ENCODE data around the gene RAP1GAP2.

The RAP1GAP2 gene

GRCh38 chr17:2796164-2797125 is at the start of gene RAP1GAP2:
Gene RAP1GAP2, plus strand, starts transcription at chr17:2796438. Its CDS starts 90 bp downstream, at chr17:2796528.
- no peak for TF ChIP-seq CTCF (IDR thresholded peaks at IDR 0.05)

DNA sequence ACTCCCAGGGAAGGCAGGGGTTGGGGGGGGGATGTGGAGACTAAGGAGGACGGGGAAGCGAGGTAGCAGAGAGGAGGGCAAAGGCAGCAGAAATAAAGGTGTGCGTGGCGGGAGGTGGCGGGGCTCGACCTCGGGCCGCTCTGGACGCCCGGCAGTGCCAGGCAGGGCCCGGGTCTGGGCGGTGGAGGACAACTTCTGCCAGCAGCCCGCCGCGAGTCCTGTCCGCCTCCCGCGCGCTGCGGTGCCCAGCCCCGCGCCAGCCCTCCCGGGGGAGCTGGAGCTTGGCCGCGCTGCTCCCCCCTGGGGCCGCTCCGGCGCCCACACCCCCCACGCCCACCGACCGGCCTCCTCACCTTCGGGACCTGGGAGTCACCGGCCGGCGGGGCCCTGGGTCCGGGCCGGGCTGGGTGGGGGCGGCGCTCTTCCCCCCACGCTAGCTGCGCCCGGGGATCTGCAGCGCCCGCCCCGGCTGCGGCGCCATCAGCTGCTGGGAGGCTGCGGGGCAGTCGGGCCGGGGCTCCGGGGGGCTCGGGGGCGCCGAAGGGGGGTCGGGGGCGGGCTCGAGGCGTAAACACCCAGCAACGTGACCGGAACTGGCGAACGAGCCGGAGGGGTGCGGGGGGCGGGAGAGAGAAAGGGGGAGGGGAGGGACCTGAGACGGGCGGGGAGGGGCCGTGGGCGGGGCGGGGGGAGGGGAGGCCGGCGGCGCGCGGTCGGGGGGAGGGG is 47.0 kb upstream of the RAP1GAP2 start, which contains the start of gene CCDC92B:
CCDC92B (minus strand) TSS at position 595 of the 726 bp plus-strand sequence. CDS start 14,507 bp downstream, outside the sequence.
- TF ChIP-seq CTCF (IDR thresholded peaks at IDR 0.05) = no peak

DNA sequence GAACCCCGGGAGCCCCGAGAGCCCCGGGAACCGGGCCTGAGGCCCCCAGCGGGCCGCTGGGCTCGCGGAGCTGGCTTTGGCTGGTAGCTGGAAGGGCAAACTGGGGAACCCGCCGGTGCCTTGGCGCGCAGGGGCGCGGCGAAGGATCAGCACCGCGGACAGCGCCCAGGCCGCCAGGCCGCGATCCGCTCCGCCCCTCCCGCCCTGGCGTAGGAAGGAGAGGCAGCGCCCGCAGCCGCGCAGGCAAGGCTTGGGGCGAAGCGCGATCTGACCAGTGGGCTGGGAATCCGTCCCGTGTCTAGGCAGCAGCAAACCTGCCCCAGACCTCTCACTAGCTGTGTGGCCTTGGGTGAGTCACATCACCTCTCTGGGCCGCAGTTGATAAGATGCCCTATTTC is 46.5 kb upstream of the RAP1GAP2 start:
- no peak for TF ChIP-seq CTCF (IDR thresholded peaks at IDR 0.05)

DNA sequence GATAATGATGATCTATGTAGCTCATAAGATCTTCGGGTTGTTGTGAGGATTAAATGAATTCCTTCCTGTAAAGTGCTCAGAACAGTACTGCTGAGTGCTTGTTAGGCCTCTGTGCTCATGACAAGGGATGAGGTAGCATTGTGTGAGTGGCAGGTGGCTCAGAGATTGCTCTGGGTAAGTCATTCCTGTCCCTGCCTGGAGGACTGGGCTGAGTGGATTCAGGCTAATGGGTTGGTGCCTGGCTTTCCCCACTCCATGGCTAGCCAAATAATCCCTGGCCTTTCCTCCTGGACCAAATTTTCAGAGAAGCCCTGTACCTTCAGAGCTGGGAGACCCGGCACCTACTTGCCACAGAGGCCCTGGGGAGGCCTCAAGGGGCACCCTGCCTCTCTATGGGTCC is 45.5 kb upstream of the RAP1GAP2 start:
- TF ChIP-seq CTCF (IDR thresholded peaks at IDR 0.05) = no peak

GRCh38 chr17:2751491-2751890 is 44.7 kb upstream of the RAP1GAP2 start:
- TF ChIP-seq CTCF (IDR thresholded peaks at IDR 0.05) = no peak

DNA sequence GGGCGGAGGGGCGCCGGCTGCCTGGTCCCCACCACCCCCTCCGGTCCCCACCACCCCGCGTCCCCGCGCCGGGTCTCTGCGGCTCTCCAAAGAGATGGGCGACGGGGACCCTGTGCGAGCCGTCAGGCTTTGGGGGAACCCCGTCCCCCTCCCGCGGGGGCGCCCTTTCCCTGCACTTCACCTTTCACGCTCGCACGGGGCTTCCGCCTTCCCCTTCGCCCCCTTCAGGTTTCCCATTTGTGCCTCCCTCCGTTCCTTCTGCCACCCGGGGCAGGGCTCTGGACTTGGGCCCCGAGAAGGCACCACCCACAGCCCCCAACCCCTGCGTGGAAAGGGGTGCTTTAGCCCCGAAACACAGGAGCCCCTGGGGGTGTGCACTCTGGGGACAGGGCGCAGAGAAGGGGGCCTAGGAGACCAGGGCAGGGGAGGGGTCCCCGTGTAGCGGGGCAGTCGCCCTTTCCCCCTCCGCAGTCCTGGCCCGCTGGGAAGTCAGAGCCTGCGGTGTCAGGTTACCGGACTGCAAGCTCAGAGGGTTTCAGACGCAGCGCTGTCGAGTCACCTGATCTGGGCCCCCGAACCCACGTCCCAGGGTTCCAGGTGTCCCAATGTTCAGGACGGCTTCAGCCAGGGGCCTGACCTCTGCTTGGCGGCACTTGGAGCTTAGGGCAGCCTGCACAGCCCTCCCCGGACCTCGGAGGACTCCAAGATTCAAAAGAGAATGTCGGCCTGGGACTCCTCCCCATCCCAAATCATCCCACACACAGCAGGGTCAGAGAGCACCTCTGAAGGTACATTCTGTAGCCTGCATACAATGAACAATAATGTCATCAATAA is 40.1 kb upstream of the RAP1GAP2 start:
- TF ChIP-seq CTCF (IDR thresholded peaks at IDR 0.05) = no peak

DNA sequence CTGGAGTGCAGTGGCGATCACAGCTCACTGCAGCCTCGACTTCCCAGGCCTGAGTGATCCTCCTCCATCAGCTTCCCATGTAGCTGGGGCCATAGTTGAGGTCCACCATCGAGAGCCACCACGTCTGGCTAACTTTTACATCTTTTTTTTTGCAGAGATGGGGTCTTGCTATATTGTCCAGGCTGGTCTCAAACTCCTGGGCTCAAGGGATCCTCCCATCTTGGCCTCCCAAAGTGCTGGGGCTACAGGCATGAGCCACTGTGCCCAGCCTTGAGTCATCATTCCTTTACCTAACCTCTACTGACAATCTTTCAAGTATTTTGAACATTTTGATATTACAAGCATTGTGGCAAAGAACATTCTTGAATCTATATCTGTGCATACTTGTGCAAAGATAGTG is 37.4 kb upstream of the RAP1GAP2 start:
- TF ChIP-seq CTCF (IDR thresholded peaks at IDR 0.05) = no peak

All from LNCAP (cell line).